Endodermal cell (in vitro differentiated cells): ENCODE measurements around the gene APOM. TPM values are rescaled to one million over a fixed set of nuclear protein-coding genes. Genes with fewer than 3 reads are reported as not detected.

Source experiments
- DNase-seq: peaks from one replicate; pipeline ENCODE4 v3.0.0-alpha.2; 2017
- H3K27ac ChIP-seq: 2 replicates; pipeline ENCODE4 v1.5.1; 2013; ENCODE audit warnings: mild to moderate bottlenecking, low read depth, low read length, moderate library complexity
- H3K27me3 ChIP-seq: 2 replicates; pipeline ENCODE4 v1.6.1; 2013; ENCODE audit warnings: mild to moderate bottlenecking, low read length, moderate library complexity; ENCODE audit not compliant: insufficient read depth, control insufficient read depth, poor library complexity, severe bottlenecking
- H3K36me3 ChIP-seq: 2 replicates; pipeline ENCODE4 v1.7.0; 2013; ENCODE audit warnings: mild to moderate bottlenecking, low read length, moderate library complexity; ENCODE audit not compliant: control insufficient read depth, insufficient read depth
- H3K4me1 ChIP-seq: one replicate; pipeline ENCODE4 v1.7.0; 2013; ENCODE audit warnings: low read length; ENCODE audit not compliant: control insufficient read depth, insufficient read depth
- H3K4me3 ChIP-seq: 2 replicates; pipeline ENCODE4 v1.5.1; 2013; ENCODE audit warnings: mild to moderate bottlenecking, low read length, moderate library complexity
- H3K9ac ChIP-seq: 2 replicates; pipeline ENCODE4 v1.6.1; 2013; ENCODE audit warnings: mild to moderate bottlenecking, low read length, moderate library complexity; ENCODE audit not compliant: poor library complexity, severe bottlenecking; ENCODE audit errors: extremely low read depth
- H3K9me3 ChIP-seq: 2 replicates; pipeline ENCODE4 v1.6.1; 2013; ENCODE audit warnings: mild to moderate bottlenecking, low read length, moderate library complexity; ENCODE audit not compliant: control insufficient read depth
- H3K27ac Mint-ChIP-seq: 2 replicates; pipeline ENCODE4 v1.8.0; 2020; ENCODE audit warnings: mixed read lengths
- H3K27me3 Mint-ChIP-seq: 2 replicates; pipeline ENCODE4 v1.8.0; 2021; ENCODE audit warnings: mild to moderate bottlenecking, mixed read lengths; ENCODE audit not compliant: insufficient read depth
- H3K36me3 Mint-ChIP-seq: 2 replicates; pipeline ENCODE4 v1.8.0; 2020; ENCODE audit warnings: low read depth, mixed read lengths
- H3K4me1 Mint-ChIP-seq: 2 replicates; pipeline ENCODE4 v1.8.0; 2020; ENCODE audit warnings: mixed read lengths
- H3K4me3 Mint-ChIP-seq: 2 replicates; pipeline ENCODE4 v1.8.0; 2020; ENCODE audit warnings: mild to moderate bottlenecking, moderate library complexity, mixed read lengths
- H3K9me3 Mint-ChIP-seq: 2 replicates; pipeline ENCODE4 v1.8.0; 2020; ENCODE audit warnings: mild to moderate bottlenecking, mixed read lengths
- CTCF ChIP-seq: fragments of 200-600 bp; sonication (generic); conservative IDR thresholded peaks from 2 replicates; pipeline ENCODE4 v1.5.0; 2021; ENCODE audit warnings: antibody characterized with exemption, mild to moderate bottlenecking
- WGBS, 2 experiments: methylation state at CpG; one replicate each; pipeline versions ENCODE4 v1.1.5 to v1.1.7; 2013; ENCODE audit warnings: missing lambda C conversion rate in 2 of 2, mixed read lengths in 1 of 2; ENCODE audit not compliant: insufficient coverage in 1 of 2, insufficient read length in 1 of 2; 5-methylcytosine and 5-hydroxymethylcytosine counted together
- total RNA-seq, 2 donors: library from RNA; stranded (reverse); fragmentation: NEBNext Ultra II Directional in 1 of 2; extraction: Animal tissue kit (Norgen Biotek cat#: 25700) in 1 of 2; gene quantifications; 2 replicates in 1 of 2; 3 replicates in 1 of 2; pipeline ENCODE4 v1.2.1, GENCODE V29; 2021

APOM gene
- total RNA-seq, 2 donors from 2014 or later, result 1.6 to 3.2 TPM

- H3K4me3 Mint-ChIP-seq, result peak within 1 kb of the TSS; percentile 97
Measured at GRCh38 chr6:31665501-31666336, 10.0 kb downstream of the APOM start, which contains the start of gene CSNK2B. Gene CSNK2B, plus strand, starts transcription at chr6:31666080. Its CDS starts 752 bp downstream, at chr6:31666832.

GRCh38 chr6:31666337-31666965 is 10.8 kb downstream of the APOM start:
- no peaks in the 10 kb centered on the region for H3K27me3 Mint-ChIP-seq
- peak overlapping the region; percentile 97 for H3K4me3 Mint-ChIP-seq
- H3K4me1 Mint-ChIP-seq, result peaks cover 24% of the 10 kb centered on the region
- H3K36me3 Mint-ChIP-seq, result peaks cover 72% of the 10 kb centered on the region
- peaks cover 3% of the 10 kb centered on the region for H3K4me1 ChIP-seq
- H3K36me3 ChIP-seq, result peaks cover 68% of the 10 kb centered on the region
- no peaks in the 10 kb centered on the region for H3K27me3 ChIP-seq
- DNase-seq, result no peak
- H3K9me3 ChIP-seq, result no peaks in the 10 kb centered on the region
- 14 to 19% methylated on average over 15 of the region's 15 CpGs for WGBS, 2 experiments
- H3K27ac ChIP-seq, result no peak overlapping the region
- H3K4me3 ChIP-seq, result peak overlapping the region; percentile 96
- no peak for TF ChIP-seq CTCF
- H3K27ac Mint-ChIP-seq, result peak overlapping the region; percentile 99
- H3K9me3 Mint-ChIP-seq, result no peaks in the 10 kb centered on the region
- peak overlapping the region; percentile 75 for H3K9ac ChIP-seq

More at GRCh38 chr6:31665501-31666336, 10.0 kb downstream of the APOM start, which contains the start of gene CSNK2B:
- Mint-ChIP-seq H3K9me3 (no peaks in the 10 kb centered on the region), H3K27me3 (no peaks in the 10 kb centered on the region), H3K36me3 (peaks cover 66% of the 10 kb centered on the region), H3K27ac (peak within 1 kb of the TSS; percentile 99), H3K4me1 (peaks cover 29% of the 10 kb centered on the region)
- no peaks in the 10 kb centered on the region for H3K9me3 ChIP-seq
- H3K4me3 ChIP-seq, result peak within 1 kb of the TSS; percentile 96
- H3K4me1 ChIP-seq, result peaks cover 3% of the 10 kb centered on the region
- peak within 1 kb of the TSS; percentile 86 for H3K27ac ChIP-seq
- H3K36me3 ChIP-seq, result peaks cover 61% of the 10 kb centered on the region
- 0 to 1% methylated on average over 21 to 63 of the region's 63 CpGs for WGBS, 2 experiments
- H3K27me3 ChIP-seq, result no peaks in the 10 kb centered on the region
- peak; percentile 99 for DNase-seq
- peak within 1 kb of the TSS; percentile 86 for H3K9ac ChIP-seq
- no peak for TF ChIP-seq CTCF

- Histone ChIP-seq H3K36me3 (peaks cover 62% of the 10 kb centered on the region), H3K9ac (no peak within 1 kb of the TSS), H3K4me3 (no peak within 1 kb of the TSS), H3K4me1 (no peaks in the 10 kb centered on the region), H3K27ac (no peak within 1 kb of the TSS), H3K27me3 (no peaks in the 10 kb centered on the region), H3K9me3 (no peaks in the 10 kb centered on the region)
- no peak for DNase-seq
- Mint-ChIP-seq H3K27me3 (no peaks in the 10 kb centered on the region), H3K27ac (no peak within 1 kb of the TSS), H3K9me3 (no peaks in the 10 kb centered on the region), H3K36me3 (peaks cover 67% of the 10 kb centered on the region), H3K4me1 (peaks cover 9% of the 10 kb centered on the region), H3K4me3 (no peak within 1 kb of the TSS)
- 91 to 93% methylated on average over 3 to 8 of the region's 8 CpGs for WGBS, 2 experiments
- TF ChIP-seq CTCF, result no peak
Measured at GRCh38 chr6:31669676-31670075, 14.0 kb downstream of the APOM start, which contains the start of gene LY6G5B. Gene LY6G5B, plus strand, starts transcription at chr6:31669976. Its CDS starts 975 bp downstream, at chr6:31670951.
